Measurements from ENCODE around the gene ATP5IF1.

The ATP5IF1 gene

GRCh38 chr1:28235755-28236655 lies at the start of gene ATP5IF1:
Gene ATP5IF1, plus strand, starts transcription at chr1:28236124. Its CDS starts 60 bp downstream, at chr1:28236184.
- peak; percentile 93 for DNase-seq (ENCODE audit: low read depth, low spot score)

- no peak for DNase-seq (ENCODE audit: low read depth, low spot score)
Observed at GRCh38 chr1:28190337-28190979, 45.5 kb upstream of the ATP5IF1 start.

DNA sequence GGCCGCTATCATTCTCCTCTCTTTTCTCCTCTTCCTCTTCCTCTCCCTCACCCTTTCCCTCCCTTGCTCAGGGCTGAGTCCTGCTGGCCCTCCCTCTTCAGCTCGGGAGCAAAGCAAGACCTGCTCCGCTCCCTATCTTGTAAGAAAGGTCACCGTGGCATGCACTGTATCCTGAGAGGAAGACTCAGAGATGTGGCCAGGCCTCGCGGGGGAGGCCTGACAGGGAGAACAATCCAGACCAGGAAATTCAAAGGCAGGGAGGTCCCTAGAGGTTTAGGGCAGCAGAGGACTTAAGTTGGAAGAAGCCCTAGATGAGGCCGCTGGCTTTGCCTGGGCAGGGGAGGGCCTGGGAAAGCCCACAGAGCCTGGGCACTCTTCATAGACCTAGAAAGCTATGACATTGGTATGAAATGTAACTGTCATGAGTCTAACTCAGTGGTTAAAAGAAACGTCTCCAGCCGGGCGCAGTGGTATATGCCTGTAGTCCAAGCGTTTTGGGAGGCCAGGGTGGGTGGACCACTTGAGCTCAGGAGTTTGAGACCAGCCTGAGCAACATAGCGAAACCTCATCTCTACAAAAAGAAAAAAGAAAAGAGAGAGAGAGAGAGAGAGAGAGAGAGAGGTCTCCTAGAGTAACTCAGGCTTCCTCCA lies 44.8 kb upstream of the ATP5IF1 start:
- no peak for DNase-seq (ENCODE audit: low read depth, low spot score)

GRCh38 chr1:28193701-28194161 lies 42.2 kb upstream of the ATP5IF1 start:
- no peak for DNase-seq (ENCODE audit: low read depth, low spot score)

DNA sequence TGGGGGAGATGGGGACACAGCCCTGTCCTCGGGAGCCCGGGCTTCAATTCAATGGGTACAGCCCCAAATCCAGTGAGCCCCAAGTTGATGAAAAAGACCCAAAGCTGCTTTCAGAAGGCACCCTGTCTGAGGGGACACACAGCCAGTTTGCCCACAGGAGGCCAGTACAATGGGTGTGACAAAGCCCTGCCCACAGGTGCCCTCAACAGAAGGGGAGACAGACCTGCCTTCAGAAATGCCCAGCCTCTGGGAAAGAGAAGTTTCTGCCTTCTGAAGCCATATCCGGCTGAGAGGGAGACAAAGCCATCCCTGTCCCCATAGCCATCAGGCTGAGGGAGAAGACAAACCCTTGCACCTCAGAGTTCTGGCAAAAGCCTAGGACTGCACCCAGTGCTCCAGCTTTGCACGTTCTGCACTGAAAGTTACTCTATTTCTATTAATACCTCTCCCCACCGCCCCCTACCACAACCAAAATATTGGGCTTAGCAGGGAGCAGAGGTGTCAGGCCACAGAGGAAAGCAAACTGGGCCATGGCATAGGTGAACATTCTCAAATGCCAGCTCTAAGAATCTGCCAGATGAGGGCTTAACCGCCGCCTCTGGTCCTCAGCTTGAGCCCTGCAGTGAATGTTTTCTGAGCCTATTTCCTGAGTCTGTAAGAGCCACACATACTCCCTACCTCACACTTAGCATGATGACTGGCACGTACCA lies 41.4 kb upstream of the ATP5IF1 start:
- no peak for DNase-seq (ENCODE audit: low read depth, low spot score)

- no peak for DNase-seq (ENCODE audit: low read depth, low spot score)
Observed at GRCh38 chr1:28195780-28196179, 40.1 kb upstream of the ATP5IF1 start.

GRCh38 chr1:28196330-28196729 lies 39.6 kb upstream of the ATP5IF1 start:
- no peak for DNase-seq (ENCODE audit: low read depth, low spot score)

DNA sequence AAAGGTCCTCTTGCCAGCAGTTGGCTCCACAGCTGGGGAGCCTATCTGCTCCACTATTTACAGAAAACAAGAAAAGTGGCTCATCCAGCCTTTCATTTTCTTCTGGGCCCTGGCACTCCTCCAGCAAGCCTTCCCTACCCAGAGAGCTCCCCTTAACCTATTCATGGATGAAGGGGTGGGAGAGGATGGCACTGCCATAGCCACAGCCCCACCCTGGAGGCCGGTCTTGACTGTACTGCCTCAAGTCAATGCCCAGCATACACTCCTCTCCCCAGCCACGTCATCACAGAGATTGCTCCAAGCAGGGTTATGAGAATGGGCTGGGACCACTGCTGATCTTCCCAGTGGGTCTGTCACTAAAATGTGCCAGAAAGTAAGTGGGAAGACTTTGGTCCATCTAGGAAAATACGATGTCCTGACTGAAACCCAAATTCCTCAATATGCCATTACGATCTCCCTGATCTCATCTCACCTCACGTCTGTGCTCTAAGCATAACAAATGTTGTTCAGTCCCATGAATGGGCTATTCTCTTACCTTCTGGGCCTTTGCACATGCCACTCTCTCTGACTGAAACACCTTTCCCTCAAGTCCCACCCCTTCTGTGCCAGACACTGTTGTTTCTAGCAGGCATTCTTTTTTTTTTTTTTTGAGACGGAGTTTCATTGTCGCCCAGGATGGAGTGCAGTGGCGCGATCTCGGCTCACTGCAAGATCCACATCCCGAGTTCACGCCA lies 38.1 kb upstream of the ATP5IF1 start:
- no peak for DNase-seq (ENCODE audit: low read depth, low spot score)

GRCh38 chr1:28199328-28200233 lies 36.3 kb upstream of the ATP5IF1 start:
- no peak for DNase-seq (ENCODE audit: low read depth, low spot score)

DNA sequence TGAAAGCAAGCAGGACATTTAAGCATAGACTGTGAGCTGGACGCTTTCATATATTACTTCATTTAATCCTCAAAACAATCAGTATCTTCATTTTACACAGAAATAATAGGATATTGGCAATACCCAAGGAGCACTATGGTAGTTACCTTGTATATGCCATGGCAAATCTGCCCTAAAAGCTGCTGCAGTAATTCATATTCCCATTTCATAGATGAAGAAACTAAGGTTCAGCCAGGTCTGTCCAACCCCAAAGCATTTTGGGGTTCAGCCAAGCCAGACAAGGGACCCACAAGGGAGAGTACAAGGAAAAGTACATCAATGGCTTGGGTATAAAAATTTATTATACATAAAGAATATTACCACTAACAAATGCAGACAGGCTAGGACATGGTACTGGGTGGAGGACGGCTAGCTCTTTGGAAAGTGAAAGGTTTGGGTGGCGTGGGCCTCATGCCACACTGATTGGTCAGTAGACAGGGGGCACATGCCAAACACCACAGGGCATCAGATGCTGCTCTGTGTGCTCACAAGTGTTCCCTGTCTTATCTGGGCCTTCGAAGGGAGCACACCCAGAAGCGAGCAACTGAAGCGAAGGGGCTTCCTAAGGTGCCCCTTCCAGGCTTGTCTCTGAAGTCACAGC lies 35.6 kb upstream of the ATP5IF1 start:
- DNase-seq (ENCODE audit: low read depth, low spot score) = no peak

- no peak for DNase-seq (ENCODE audit: low read depth, low spot score)
Observed at GRCh38 chr1:28205243-28205642, 30.7 kb upstream of the ATP5IF1 start.

GRCh38 chr1:28208818-28209441 lies 27.0 kb upstream of the ATP5IF1 start:
- DNase-seq (ENCODE audit: low read depth, low spot score) = peak; percentile 23

- DNase-seq (ENCODE audit: low read depth, low spot score) = no peak
Observed at GRCh38 chr1:28209700-28210099, 26.2 kb upstream of the ATP5IF1 start.

GRCh38 chr1:28213315-28213714 lies 22.6 kb upstream of the ATP5IF1 start:
- no peak for DNase-seq (ENCODE audit: low read depth, low spot score)

DNA sequence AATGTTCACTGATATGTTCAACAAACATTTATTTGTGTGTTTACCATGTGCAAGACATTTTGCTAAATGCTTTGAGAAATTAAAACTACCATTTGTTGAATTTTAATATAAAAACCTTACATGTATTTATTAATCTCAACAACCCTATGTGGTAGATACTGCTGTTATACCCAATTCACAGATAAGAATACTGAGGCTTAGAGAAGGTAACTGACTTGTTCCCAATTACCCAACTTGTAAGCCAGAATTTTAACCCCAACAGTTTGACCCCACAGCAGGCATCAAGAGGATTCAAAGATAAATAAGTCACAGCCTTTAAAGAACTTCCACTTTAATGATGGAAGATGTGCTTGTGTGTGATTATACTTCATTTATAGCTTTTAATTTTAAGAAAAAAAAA lies 6.8 kb upstream of the ATP5IF1 start:
- DNase-seq (ENCODE audit: low read depth, low spot score) = no peak

GRCh38 chr1:28229996-28230395 lies 5.9 kb upstream of the ATP5IF1 start:
- DNase-seq (ENCODE audit: low read depth, low spot score) = no peak

DNA sequence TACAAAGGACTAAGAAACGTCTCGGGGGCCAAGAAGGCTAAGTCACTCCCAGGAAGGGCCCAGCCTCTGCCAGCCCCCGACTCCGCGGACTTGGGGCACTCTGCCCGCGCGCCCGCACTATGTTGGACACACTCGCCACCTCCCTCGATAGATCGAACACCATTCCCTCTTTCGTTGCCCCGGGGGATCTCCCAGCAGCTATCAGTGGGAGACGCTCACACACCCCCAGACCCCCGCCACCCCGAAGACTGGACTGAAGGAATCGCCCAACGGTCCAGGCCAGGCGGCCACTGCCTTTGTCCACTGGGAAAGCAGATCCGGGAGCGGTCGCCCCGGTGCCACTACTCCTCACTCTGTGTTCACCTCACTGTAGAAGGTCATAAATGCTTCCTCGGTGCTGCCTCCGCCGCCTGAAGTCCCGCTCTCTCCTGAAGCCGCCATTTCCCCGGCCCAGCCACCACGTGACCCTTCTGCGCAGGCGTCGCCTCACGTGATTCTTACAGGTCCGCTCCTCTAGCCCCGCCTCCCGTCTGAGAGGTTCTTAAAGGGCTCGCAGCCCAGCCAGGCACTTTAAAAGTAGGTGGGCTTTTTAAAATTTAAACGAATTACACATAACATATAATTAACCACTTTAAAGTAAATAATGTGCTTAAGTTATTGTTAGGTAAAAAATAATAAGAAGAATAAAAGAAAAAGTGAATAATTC lies 3.2 kb upstream of the ATP5IF1 start, which contains the start of gene DNAJC8:
TSS of gene DNAJC8 (minus strand) at position 472 of the 706 bp plus-strand sequence. CDS start at position 441, 31 bp downstream.
- peak; percentile 85 for DNase-seq (ENCODE audit: low read depth, low spot score)

- DNase-seq (ENCODE audit: low read depth, low spot score) = no peak
Observed at GRCh38 chr1:28233264-28233606, 2.7 kb upstream of the ATP5IF1 start.
